Duodenal mucosa (tissue), 2 donors: ENCODE data around the gene ACTA1.

ENCODE experiments used
- H3K27ac ChIP-seq: one replicate; pipeline ENCODE4 v1.7.0; 2013; ENCODE audit warnings: low read depth, low read length
- H3K27me3 ChIP-seq, 2 donors: one replicate each; pipeline ENCODE4 v1.7.0; 2013; ENCODE audit warnings: low read length in 2 of 2, control low read depth in 1 of 2; ENCODE audit not compliant: insufficient read depth in 2 of 2, control insufficient read depth in 1 of 2
- H3K36me3 ChIP-seq, 2 donors: one replicate each; pipeline ENCODE4 v1.7.0; 2013; ENCODE audit warnings: low read length in 2 of 2, control low read depth in 1 of 2; ENCODE audit not compliant: insufficient read depth in 2 of 2, control insufficient read depth in 1 of 2
- H3K4me1 ChIP-seq, 2 donors: one replicate each; pipeline ENCODE4 v1.7.0; 2013; ENCODE audit warnings: low read length in 2 of 2, control low read depth in 1 of 2; ENCODE audit not compliant: insufficient read depth in 2 of 2, control insufficient read depth in 1 of 2
- H3K4me3 ChIP-seq, 2 donors: one replicate each; pipeline ENCODE4 v1.7.0; 2013; ENCODE audit warnings: low read length in 2 of 2, low read depth in 1 of 2
- H3K9ac ChIP-seq, 2 donors: one replicate each; pipeline ENCODE4 v1.7.0; 2013; ENCODE audit warnings: low read length in 2 of 2, low read depth in 1 of 2
- H3K9me3 ChIP-seq, 2 donors: one replicate each; pipeline ENCODE4 v1.7.0; 2013; ENCODE audit warnings: low read length in 2 of 2, control low read depth in 1 of 2; ENCODE audit not compliant: control insufficient read depth in 1 of 2

Gene ACTA1

DNA sequence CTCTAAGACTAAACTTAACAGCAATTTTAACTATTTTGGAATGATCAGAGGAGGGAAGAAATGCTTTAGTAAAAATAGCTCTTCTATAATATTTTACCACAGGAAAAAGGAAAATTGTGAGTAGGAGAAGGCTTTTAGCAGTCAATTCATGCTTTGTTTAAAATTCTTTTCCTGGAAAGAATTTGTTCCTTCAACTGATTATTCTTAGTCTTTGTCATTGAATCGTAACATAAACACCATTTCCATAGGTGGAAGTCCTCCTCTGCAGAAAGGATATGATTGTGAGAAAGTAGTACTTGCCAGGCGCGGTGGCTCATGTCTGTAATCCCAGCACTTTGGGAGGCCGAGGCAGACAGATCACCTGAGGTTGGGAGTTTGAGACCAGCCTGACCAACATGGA, 11.9 kb upstream of the ACTA1 start:
- H3K36me3 ChIP-seq, result peaks cover 2 to 37% of the 10 kb centered on the region in 2 donors

DNA sequence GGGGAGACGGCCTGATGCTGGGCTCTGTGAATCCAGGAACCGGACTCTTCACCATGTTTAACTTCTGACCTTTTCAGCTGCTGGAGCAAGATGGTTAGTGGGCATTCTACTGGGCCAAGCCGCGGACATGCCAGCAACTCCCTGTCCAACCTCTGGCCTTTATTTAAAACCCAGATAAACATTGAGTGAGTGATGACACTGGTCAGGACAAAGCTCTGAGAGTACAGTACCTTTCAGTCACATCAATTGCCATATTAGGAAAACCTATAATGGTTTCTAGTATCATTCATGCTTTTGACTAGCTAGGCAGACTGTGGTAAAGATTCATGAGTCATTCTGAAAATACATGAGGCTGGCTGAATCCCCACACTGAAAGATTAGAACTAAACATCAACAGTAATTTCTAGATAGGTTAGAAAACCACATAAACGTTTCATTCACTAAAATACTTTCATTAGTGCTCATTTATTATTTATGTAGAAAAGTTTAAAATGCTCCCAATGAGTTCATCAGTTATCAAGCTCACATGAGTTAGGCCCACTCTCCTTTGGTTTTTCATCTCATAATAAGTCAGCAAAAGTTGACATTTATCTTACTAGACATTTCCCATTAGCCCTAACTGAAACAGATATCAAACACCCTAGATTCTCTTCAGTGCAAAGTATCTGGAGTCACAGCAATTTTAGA, 7.1 kb upstream of the ACTA1 start:
- peaks cover 6 to 40% of the 10 kb centered on the region in 2 donors for H3K36me3 ChIP-seq
- no peaks in the 10 kb centered on the region for H3K4me1 ChIP-seq
- peaks cover under 1 to 7% of the 10 kb centered on the region in 2 donors for H3K27me3 ChIP-seq
- no peak overlapping the region for H3K27ac ChIP-seq
- H3K9me3 ChIP-seq, result no peaks in the 10 kb centered on the region
- H3K9ac ChIP-seq, result no peak overlapping the region
- H3K4me3 ChIP-seq, result no peak overlapping the region

More for the DNA sequence above, 11.9 kb upstream of the ACTA1 start:
- Histone ChIP-seq H3K27me3 (no peaks in the 10 kb centered on the region), H3K27ac (no peak overlapping the region), H3K9ac (no peak overlapping the region), H3K4me3 (no peak overlapping the region), H3K9me3 (no peaks in the 10 kb centered on the region), H3K4me1 (no peaks in the 10 kb centered on the region)

DNA sequence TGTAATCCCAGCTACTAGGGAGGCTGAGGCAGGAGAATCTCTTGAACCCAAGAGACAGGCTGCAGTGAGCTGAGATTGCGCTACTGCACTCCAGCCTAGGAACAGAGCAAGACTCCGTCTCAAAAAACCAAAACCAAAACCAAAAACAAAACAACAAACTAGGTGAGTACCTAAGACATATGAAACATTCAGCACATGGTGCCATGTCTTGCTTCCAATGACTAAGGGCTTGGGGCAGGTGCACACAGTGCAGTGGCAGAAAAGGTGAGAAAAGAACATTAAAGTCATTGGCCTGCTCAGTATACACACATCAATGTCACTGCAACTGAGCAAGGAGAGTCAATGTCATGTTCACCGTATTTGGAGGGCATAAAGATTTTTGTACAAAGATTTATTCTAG, 4.1 kb upstream of the ACTA1 start:
- H3K27me3 ChIP-seq, result peaks cover 18 to 37% of the 10 kb centered on the region in 2 donors
- no peak overlapping the region for H3K4me3 ChIP-seq
- no peaks in the 10 kb centered on the region for H3K9me3 ChIP-seq
- no peaks in the 10 kb centered on the region for H3K4me1 ChIP-seq
- H3K27ac ChIP-seq, result no peak overlapping the region
- H3K36me3 ChIP-seq, result peaks cover 6 to 19% of the 10 kb centered on the region in 2 donors
- H3K9ac ChIP-seq, result no peak overlapping the region

DNA sequence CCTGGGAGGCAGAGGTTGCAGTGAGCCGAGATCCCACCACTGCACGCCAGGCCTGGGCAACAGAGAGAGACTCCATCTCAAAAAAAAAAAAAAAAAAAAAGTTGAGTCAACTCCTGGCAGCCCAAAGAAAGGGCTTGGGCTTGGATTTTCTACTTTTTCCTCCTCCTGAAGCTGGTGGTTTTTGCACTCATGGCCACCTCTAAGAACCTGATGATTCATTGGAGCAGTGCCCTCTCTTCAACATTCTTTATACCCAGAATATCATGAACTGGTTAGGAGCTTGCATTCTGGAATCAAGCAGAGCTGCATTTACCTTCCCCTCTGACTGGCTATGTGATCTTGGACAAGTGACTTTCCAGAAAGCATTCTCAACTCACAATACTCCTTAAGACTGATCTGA, 3.5 kb upstream of the ACTA1 start:
- Histone ChIP-seq H3K36me3 (peaks cover 6 to 19% of the 10 kb centered on the region in 2 donors), H3K27me3 (peaks cover 24 to 42% of the 10 kb centered on the region in 2 donors), H3K4me3 (no peak overlapping the region), H3K9ac (no peak overlapping the region), H3K9me3 (no peaks in the 10 kb centered on the region), H3K4me1 (no peaks in the 10 kb centered on the region), H3K27ac (no peak overlapping the region)

DNA sequence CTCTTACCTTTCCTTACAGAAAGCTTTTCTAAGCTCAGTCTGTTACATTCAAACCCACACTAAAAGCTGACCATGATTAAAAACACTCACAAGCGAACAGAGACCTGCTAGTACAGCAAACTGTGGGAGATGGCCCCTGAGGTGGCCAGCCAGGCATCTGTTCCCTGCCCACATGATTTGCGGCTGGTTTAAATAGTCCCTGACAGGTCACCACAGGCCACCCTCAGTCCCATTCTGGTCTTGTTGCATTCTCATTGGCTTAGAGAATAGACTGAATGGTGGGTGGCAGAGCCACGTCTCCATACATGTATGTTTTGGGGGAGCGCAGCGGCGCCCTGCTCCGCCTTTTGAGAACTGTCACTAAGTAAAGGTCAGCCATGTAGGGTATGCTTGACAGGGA, 2.3 kb upstream of the ACTA1 start:
- H3K9me3 ChIP-seq, result no peaks in the 10 kb centered on the region

DNA sequence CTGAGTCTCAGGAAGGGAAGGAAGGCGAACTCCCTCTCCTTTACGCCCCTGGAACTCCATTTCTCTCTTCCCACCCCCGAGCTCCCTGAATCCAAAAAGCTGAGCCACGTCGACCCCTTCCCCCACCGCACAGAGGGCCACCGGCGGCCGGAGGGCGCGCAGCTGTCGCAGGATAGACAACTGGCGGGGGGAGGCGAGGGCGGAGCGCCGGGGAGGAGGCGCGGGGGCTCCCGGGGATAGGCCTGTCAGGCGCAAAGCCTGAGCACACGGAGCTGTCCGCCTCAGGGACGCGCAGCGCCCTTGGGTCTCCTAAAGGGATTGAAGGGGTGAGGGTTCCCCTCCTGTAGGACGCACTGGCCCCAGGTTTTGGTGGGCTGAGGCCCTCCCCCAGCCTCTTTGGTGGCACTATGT, 752 bp upstream of the ACTA1 start:
- Histone ChIP-seq H3K27me3 (peaks cover 46 to 68% of the 10 kb centered on the region in 2 donors), H3K4me3 (no peak overlapping the region), H3K9me3 (no peaks in the 10 kb centered on the region), H3K4me1 (peaks cover 5 to 8% of the 10 kb centered on the region in 2 donors), H3K27ac (no peak overlapping the region), H3K9ac (no peak overlapping the region), H3K36me3 (peaks cover 0 to 1% of the 10 kb centered on the region in 2 donors)

More for the DNA sequence above, 2.3 kb upstream of the ACTA1 start:
- no peak overlapping the region for H3K4me3 ChIP-seq
- peaks cover 34 to 54% of the 10 kb centered on the region in 2 donors for H3K27me3 ChIP-seq
- peaks cover 6 to 15% of the 10 kb centered on the region in 2 donors for H3K36me3 ChIP-seq
- no peak overlapping the region for H3K27ac ChIP-seq
- peaks cover under 1 to 5% of the 10 kb centered on the region in 2 donors for H3K4me1 ChIP-seq
- H3K9ac ChIP-seq, result no peak overlapping the region

DNA sequence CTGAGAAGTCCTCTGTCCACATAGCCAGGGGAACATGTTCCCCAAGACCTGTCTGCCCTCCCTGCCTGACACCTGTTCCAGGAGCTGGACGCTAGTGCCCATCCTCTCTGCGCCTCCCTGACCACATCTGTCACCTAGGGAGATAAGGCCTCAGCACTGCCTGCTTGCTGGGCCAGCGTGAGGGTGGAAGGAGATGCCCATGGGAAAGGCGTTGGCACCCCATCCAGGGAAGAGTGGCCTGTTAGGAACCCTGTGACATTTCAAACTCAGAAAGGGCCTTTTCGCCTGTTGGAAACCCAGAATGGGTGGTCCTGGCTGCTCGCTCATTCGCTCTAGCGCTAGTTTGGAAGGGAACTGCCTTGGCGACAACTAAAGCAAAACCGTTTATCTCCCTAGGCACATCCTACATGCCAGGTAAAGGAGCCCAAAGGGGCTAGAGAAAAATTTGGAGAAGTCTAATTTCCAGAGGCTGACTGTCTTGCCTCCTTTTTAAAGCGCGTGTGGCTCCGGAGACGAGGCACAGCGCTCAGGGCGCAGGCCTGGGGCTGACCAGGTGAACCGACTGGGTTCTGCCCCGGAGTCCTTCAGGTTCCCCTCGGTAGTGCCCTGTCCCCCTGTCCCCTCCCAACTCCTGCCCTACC, 410 bp downstream of the ACTA1 start:
- no peak overlapping the region for H3K9ac ChIP-seq
- H3K36me3 ChIP-seq, result no peaks in the 10 kb centered on the region
- no peak overlapping the region for H3K4me3 ChIP-seq
- no peaks in the 10 kb centered on the region for H3K9me3 ChIP-seq
- H3K27ac ChIP-seq, result no peak overlapping the region
- peaks cover 46 to 68% of the 10 kb centered on the region in 2 donors for H3K27me3 ChIP-seq
- peaks cover 5 to 8% of the 10 kb centered on the region in 2 donors for H3K4me1 ChIP-seq

DNA sequence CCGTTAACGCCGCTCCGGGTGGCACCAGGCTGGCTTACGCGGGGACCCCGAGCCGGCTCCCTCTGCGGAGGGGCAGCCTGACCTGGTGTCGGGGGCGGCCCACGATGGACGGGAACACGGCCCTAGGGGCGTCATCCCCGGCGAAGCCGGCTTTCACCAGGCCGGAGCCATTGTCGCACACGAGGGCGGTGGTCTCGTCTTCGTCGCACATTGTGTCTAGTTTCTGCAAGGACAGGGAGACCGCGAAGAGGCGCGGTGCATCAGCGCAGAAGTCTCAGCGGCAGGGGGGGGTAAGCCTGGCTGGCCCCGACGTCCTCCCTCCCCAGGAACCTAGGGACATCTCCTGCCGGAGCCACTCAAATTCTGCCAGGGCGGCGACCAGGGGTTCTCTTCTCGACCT, 989 bp downstream of the ACTA1 start:
- H3K36me3 ChIP-seq, result no peaks in the 10 kb centered on the region
- H3K4me3 ChIP-seq, result no peak overlapping the region
- H3K27ac ChIP-seq, result no peak overlapping the region
- no peaks in the 10 kb centered on the region for H3K9me3 ChIP-seq
- no peak overlapping the region for H3K9ac ChIP-seq
- peaks cover 5 to 8% of the 10 kb centered on the region in 2 donors for H3K4me1 ChIP-seq
- peaks cover 46 to 68% of the 10 kb centered on the region in 2 donors for H3K27me3 ChIP-seq

DNA sequence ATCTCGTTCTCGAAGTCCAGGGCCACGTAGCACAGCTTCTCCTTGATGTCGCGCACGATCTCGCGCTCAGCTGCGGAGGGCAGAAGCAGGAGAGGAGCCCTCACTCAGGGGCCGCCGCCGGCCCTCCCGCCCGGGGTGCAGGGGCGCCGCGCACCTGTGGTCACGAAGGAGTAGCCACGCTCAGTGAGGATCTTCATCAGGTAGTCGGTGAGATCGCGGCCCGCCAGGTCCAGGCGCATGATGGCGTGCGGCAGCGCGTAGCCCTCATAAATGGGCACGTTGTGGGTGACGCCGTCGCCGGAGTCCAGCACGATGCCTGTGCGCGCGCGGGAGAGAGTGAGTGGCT, 1.8 kb downstream of the ACTA1 start:
- no peak overlapping the region for H3K4me3 ChIP-seq
- H3K4me1 ChIP-seq, result peaks cover 5 to 8% of the 10 kb centered on the region in 2 donors
- no peak overlapping the region for H3K27ac ChIP-seq

DNA sequence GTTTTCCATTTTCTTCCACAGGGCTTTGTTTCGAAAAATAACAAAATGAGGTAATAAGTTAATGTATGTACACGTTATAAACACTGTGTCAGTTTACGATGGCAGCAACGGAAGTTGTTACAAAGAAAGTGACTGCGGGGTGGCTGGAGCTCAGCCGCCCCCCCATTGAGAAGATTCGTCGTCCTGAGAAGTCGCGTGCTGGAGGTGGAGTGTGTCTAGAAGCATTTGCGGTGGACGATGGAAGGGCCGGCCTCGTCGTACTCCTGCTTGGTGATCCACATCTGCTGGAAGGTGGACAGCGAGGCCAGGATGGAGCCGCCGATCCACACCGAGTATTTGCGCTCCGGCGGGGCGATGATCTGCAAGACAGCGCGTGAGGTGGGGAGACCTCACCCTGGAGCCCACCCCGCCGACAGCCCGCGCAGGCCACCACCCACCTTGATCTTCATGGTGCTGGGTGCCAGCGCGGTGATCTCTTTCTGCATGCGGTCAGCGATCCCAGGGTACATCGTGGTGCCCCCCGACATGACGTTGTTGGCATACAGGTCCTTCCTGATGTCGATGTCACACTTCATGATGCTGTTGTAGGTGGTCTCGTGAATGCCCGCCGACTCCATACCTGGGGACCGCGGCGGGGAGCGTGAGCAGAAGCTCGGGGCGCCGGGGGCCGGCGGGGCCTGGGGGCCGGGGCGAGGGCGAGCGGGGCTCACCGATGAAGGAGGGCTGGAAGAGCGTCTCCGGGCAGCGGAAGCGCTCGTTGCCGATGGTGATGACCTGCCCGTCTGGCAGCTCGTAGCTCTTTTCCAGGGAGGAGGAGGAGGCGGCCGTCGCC, 2.4 kb downstream of the ACTA1 start:
- no peaks in the 10 kb centered on the region for H3K36me3 ChIP-seq
- no peak overlapping the region for H3K9ac ChIP-seq
- peaks cover 46 to 66% of the 10 kb centered on the region in 2 donors for H3K27me3 ChIP-seq
- H3K4me1 ChIP-seq, result peaks cover 5 to 8% of the 10 kb centered on the region in 2 donors
- H3K4me3 ChIP-seq, result peak overlapping the region in 1 of 2 donors; percentile 13
- H3K27ac ChIP-seq, result no peak overlapping the region
- no peaks in the 10 kb centered on the region for H3K9me3 ChIP-seq

More for the DNA sequence above, 1.8 kb downstream of the ACTA1 start:
- no peak overlapping the region for H3K9ac ChIP-seq
- no peaks in the 10 kb centered on the region for H3K9me3 ChIP-seq
- no peaks in the 10 kb centered on the region for H3K36me3 ChIP-seq
- peaks cover 46 to 68% of the 10 kb centered on the region in 2 donors for H3K27me3 ChIP-seq
